Heart left ventricle (tissue), 13 donors: Measurements from ENCODE around the gene GLTPD2.

ENCODE experiments used
- POLR2A ChIP-seq, 2 donors: fragments of 450-650 bp; IDR thresholded peaks; one replicate each; pipeline ENCODE4 v1.6.1; 2017; ENCODE audit warnings: antibody characterized with exemption in 2 of 2, mild to moderate bottlenecking in 2 of 2, moderate library complexity in 2 of 2
- TF ChIP-seq, protein P1 (sequence below), 12 donors: fragments of 200-600 bp; sonication (generic) in 4 of 12; IDR thresholded peaks; one replicate each; pipeline versions ENCODE4 v1.5.0 to v1.8.0; 2018 to 2022; ENCODE audit warnings: antibody characterized with exemption in 12 of 12, mild to moderate bottlenecking in 5 of 12
- donor health status: ischemic (EF 13 %, LVEDD 7.1; RV severe dilation, severe dysfunction).
- donor health status: DM: no; HTN: yes; CAD: no.
- donor health status: DM: no; HTN: no; CAD: no.
- donor health status: ischemic (EF 25% LVEDD 6.9; RV normal size, moderate dysfunction).
- donor health status: ischemic (EF 25% LVEDD 5.7; RV mildly dilated, moderate dysfunction).
- donor health status: ischemic (EF 35%, LVEDD 5.7; RV mildly dilated, moderate dysfunction).
- donor health status: nonischemic (EF 11% LVEDD 7.7; RV severe dilation, severe dysfunction).
- donor health status: DM: yes; HTN: yes; CAD: no.
- donor health status: PGD.
- donor health status: ischemic (EF 29% LVEDD 5.4; RV normal size, mild dysfunction).
- donor health status: nonischemic (EF 23%, LVEDD 6.1; RV moderate dilation, normal function).

DNA sequence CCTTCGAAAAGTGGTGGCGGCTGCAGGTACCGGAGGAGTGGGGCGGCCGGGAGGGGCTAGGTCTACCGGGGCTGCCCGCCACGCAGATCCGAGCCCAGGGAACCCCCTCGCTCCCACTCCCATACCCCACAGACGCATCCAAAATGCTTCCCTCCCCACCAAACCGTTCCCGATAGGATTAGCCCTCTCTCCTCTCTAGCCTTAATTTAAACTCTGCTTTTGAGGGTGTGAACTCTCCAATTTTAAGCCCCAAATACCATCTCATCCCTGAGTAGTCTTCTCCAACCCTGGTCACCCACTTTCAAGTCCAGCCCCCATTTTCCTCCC, 48.8 kb upstream of the GLTPD2 start:
- TF ChIP-seq POLR2A (IDR thresholded peaks at IDR 0.05) = no peak
- TF ChIP-seq, protein P1, sequence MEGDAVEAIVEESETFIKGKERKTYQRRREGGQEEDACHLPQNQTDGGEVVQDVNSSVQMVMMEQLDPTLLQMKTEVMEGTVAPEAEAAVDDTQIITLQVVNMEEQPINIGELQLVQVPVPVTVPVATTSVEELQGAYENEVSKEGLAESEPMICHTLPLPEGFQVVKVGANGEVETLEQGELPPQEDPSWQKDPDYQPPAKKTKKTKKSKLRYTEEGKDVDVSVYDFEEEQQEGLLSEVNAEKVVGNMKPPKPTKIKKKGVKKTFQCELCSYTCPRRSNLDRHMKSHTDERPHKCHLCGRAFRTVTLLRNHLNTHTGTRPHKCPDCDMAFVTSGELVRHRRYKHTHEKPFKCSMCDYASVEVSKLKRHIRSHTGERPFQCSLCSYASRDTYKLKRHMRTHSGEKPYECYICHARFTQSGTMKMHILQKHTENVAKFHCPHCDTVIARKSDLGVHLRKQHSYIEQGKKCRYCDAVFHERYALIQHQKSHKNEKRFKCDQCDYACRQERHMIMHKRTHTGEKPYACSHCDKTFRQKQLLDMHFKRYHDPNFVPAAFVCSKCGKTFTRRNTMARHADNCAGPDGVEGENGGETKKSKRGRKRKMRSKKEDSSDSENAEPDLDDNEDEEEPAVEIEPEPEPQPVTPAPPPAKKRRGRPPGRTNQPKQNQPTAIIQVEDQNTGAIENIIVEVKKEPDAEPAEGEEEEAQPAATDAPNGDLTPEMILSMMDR (IDR thresholded peaks at IDR 0.05) = no peak
